HepG2 (cell line): ENCODE measurements around the gene ZNF503. TPM values are rescaled to one million over a fixed set of nuclear protein-coding genes. Genes with fewer than 3 reads are reported as not detected.

Source experiments
- BORCS8-MEF2B ChIP-seq: sonication (generic); formaldehyde crosslinking; IDR thresholded peaks from 2 replicates; pipeline ENCODE4 v1.8.0; 2022; ENCODE audit warnings: mild to moderate bottlenecking, missing genetic modification reagents
- BRD4 ChIP-seq: sonication (generic); formaldehyde crosslinking; IDR thresholded peaks from 2 replicates; pipeline ENCODE4 v1.4.0; 2020; ENCODE audit warnings: missing genetic modification reagents
- CREBL2 ChIP-seq: sonication (generic); formaldehyde crosslinking; IDR thresholded peaks from 2 replicates; pipeline ENCODE4 v1.8.1; 2023; ENCODE audit warnings: missing genetic modification reagents, mild to moderate bottlenecking, borderline replicate concordance
- FUBP1 ChIP-seq: sonication (generic); formaldehyde crosslinking; IDR thresholded peaks from 2 replicates; pipeline ENCODE4 v1.5.1; 2020; ENCODE audit warnings: missing genetic modification reagents, mild to moderate bottlenecking, borderline replicate concordance
- GTF3A ChIP-seq: sonication (generic); formaldehyde crosslinking; conservative IDR thresholded peaks from 2 replicates; pipeline ENCODE4 v1.4.0; 2020; ENCODE audit warnings: mild to moderate bottlenecking, missing genetic modification reagents
- HNF4G ChIP-seq, 2 experiments: sonication (generic) in 1 of 2; formaldehyde crosslinking in 1 of 2; IDR thresholded peaks; 2 replicates each; pipeline versions ENCODE4 v1.4.0 to v1.6.1; 2011 to 2020; ENCODE audit warnings: borderline replicate concordance in 2 of 2, low read depth in 2 of 2, mild to moderate bottlenecking in 2 of 2, low read length in 1 of 2, missing genetic modification reagents in 1 of 2, moderate library complexity in 1 of 2
- KAT8 ChIP-seq: IDR thresholded peaks from 2 replicates; pipeline ENCODE4 v1.6.1; 2016; ENCODE audit warnings: missing genetic modification reagents, missing compliant biosample characterization
- KDM5A ChIP-seq: fragments of 200-600 bp; sonication (generic); IDR thresholded peaks from 2 replicates; pipeline ENCODE4 v1.7.0; 2018; ENCODE audit warnings: antibody characterized with exemption, mild to moderate bottlenecking, low read length, borderline replicate concordance
- KLF16 ChIP-seq, 2 experiments: sonication (generic) in 1 of 2; formaldehyde crosslinking in 1 of 2; IDR thresholded peaks; 2 replicates each; pipeline versions ENCODE4 v1.6.1 to v1.8.0; 2016 to 2023; ENCODE audit warnings: missing genetic modification reagents in 2 of 2, missing compliant biosample characterization in 1 of 2
- MNT ChIP-seq: fragments of 450-650 bp; IDR thresholded peaks from 2 replicates; pipeline ENCODE4 v1.6.1; 2016
- MTERF4 ChIP-seq: sonication (generic); formaldehyde crosslinking; IDR thresholded peaks from 2 replicates; pipeline ENCODE4 v1.8.0; 2023; ENCODE audit warnings: mild to moderate bottlenecking, missing genetic modification reagents
- NBN ChIP-seq: fragments of 450-650 bp; conservative IDR thresholded peaks from 2 replicates; pipeline ENCODE4 v1.6.1; 2017
- PLRG1 ChIP-seq: fragments of 450-650 bp; conservative IDR thresholded peaks from 2 replicates; pipeline ENCODE4 v1.6.1; 2016
- PTBP1 ChIP-seq: fragments of 200-400 bp; formaldehyde crosslinking; IDR thresholded peaks from 2 replicates; pipeline ENCODE4 v1.6.1; 2018; ENCODE audit warnings: low read length, low read depth; ENCODE audit not compliant: poor library complexity, severe bottlenecking
- TBX2 ChIP-seq: sonication (generic); formaldehyde crosslinking; IDR thresholded peaks from 2 replicates; pipeline ENCODE4 v1.5.0; 2020; ENCODE audit warnings: missing genetic modification reagents, mild to moderate bottlenecking, borderline replicate concordance
- ZBTB38 ChIP-seq: sonication (generic); formaldehyde crosslinking; IDR thresholded peaks from 2 replicates; pipeline ENCODE4 v1.5.1; 2020; ENCODE audit warnings: mild to moderate bottlenecking, missing genetic modification reagents
- ZNF264 ChIP-seq: sonication (generic); formaldehyde crosslinking; IDR thresholded peaks from 2 replicates; pipeline ENCODE4 v1.4.0; 2020; ENCODE audit warnings: missing genetic modification reagents
- ZNF460 ChIP-seq: sonication (generic); formaldehyde crosslinking; IDR thresholded peaks from 2 replicates; pipeline ENCODE4 v1.5.1; 2020; ENCODE audit warnings: missing genetic modification reagents, mild to moderate bottlenecking, borderline replicate concordance
- ZNF749 ChIP-seq: sonication (generic); formaldehyde crosslinking; IDR thresholded peaks from 2 replicates; pipeline ENCODE4 v1.8.0; 2022; ENCODE audit warnings: mild to moderate bottlenecking, missing genetic modification reagents, moderate library complexity, borderline replicate concordance
- ZSCAN5A ChIP-seq: sonication (generic); formaldehyde crosslinking; IDR thresholded peaks from 2 replicates; pipeline ENCODE4 v1.8.0; 2022; ENCODE audit warnings: mild to moderate bottlenecking, missing genetic modification reagents, borderline replicate concordance
- polyA plus RNA-seq, 8 experiments: library from polyadenylated mRNA; depleted of rRNA in 3 of 8; stranded (reverse) in 7 of 8; unstranded in 1 of 8; fragments of >200 nt; fragmentation: Illumina TruSeq in 4 of 8; extraction: Trizol in 4 of 8; gene quantifications; 2 replicates each; pipeline versions ENCODE4 v1.2.1 to v1.2.3, GENCODE V29; 2011 to 2016; ENCODE audit warnings: low read depth in 4 of 8, missing spikeins in 1 of 8, mixed read lengths in 1 of 8; ENCODE audit not compliant: insufficient read depth in 1 of 8
- total RNA-seq, 5 experiments: library from RNA; depleted of rRNA; stranded (reverse); fragments of >200 nt; fragmentation: Illumina TruSeq; extraction: Trizol; gene quantifications; 2 replicates each; pipeline ENCODE4 v1.2.3, GENCODE V29; 2016; ENCODE audit warnings: low read depth in 1 of 5

Gene ZNF503
- total and polyA plus RNA-seq, 2 of the 13 experiments (the other 11 are each of a cell fraction or from before 2014, with no cell fraction given) = 2.7 to 8.3 TPM

GRCh38 chr10:75401569-75402485, at the start of gene ZNF503 (continued):
- TF ChIP-seq MTERF4 (CRISPR knock-in tag) (peak; percentile 43; the same call in 1 of the 2 replicates), PTBP1 (peak; percentile 0), MNT (peak; percentile 65), FUBP1 (CRISPR knock-in tag) (no peak), KAT8 (peak; percentile 22; the same call in 1 of the 2 replicates), KDM5A (peak; percentile 72; the same call in 1 of the 2 replicates), ZNF264 (0 out of 2 replicates have a peak, but pooled peaks have one; percentile 25), BRD4 (CRISPR knock-in tag) (peak; percentile 22; the same call in 1 of the 2 replicates), TBX2 (CRISPR knock-in tag) (peak; percentile 76), ZNF749 (CRISPR knock-in tag) (0 out of 2 replicates have a peak, but pooled peaks have one; percentile 51), ZNF460 (CRISPR knock-in tag) (no peak; the same call in 1 of the 2 replicates), NBN (no peak), CREBL2 (CRISPR knock-in tag) (no peak), GTF3A (CRISPR knock-in tag) (no peak), BORCS8-MEF2B (CRISPR knock-in tag) (peak; percentile 31; the same call in 1 of the 2 replicates), ZSCAN5A (CRISPR knock-in tag) (no peak), HNF4G (IDR thresholded peaks at IDR 0.05; ENCODE audit: borderline replicate concordance, low read depth, low read length) (no peak), HNF4G (CRISPR knock-in tag; IDR thresholded peaks at IDR 0.05; ENCODE audit: borderline replicate concordance, low read depth) (peak; percentile 51; the same call in 1 of the 2 replicates), KLF16 (CRISPR knock-in tag; IDR thresholded peaks at IDR 0.05) (peak in 1 of 2 experiments; percentile 82; a peak in 2 of 4 replicates), ZBTB38 (0 out of 2 replicates have a peak, but pooled peaks have one; percentile 11), PLRG1 (no peak)
